HepG2 (cell line): Measurements from ENCODE around the gene TOR4A. TPM values are rescaled to one million over a fixed set of nuclear protein-coding genes. Genes with fewer than 3 reads are reported as not detected.

ENCODE experiments used
- HNF4G ChIP-seq, 2 experiments: sonication (generic) in 1 of 2; formaldehyde crosslinking in 1 of 2; IDR thresholded peaks; 2 replicates each; pipeline versions ENCODE4 v1.4.0 to v1.6.1; 2011 to 2020; ENCODE audit warnings: borderline replicate concordance in 2 of 2, low read depth in 2 of 2, mild to moderate bottlenecking in 2 of 2, low read length in 1 of 2, missing genetic modification reagents in 1 of 2, moderate library complexity in 1 of 2
- JUNB ChIP-seq: sonication (generic); formaldehyde crosslinking; IDR thresholded peaks from 2 replicates; pipeline ENCODE4 v1.8.0; 2022; ENCODE audit warnings: missing genetic modification reagents, mild to moderate bottlenecking, borderline replicate concordance
- NR3C1 ChIP-seq: sonication (generic); formaldehyde crosslinking; IDR thresholded peaks from 2 replicates; pipeline ENCODE4 v1.4.0; 2020; ENCODE audit warnings: missing genetic modification reagents
- SIN3B ChIP-seq: fragments of 150-350 bp; IDR thresholded peaks from 2 replicates; pipeline ENCODE4 v1.6.1; 2014; ENCODE audit warnings: low read length
- ZFP82 ChIP-seq: sonication (generic); formaldehyde crosslinking; IDR thresholded peaks from 2 replicates; pipeline ENCODE4 v1.5.1; 2020; ENCODE audit warnings: mild to moderate bottlenecking, missing genetic modification reagents, borderline replicate concordance
- ZFX ChIP-seq: sonication (generic); formaldehyde crosslinking; IDR thresholded peaks from 2 replicates; pipeline ENCODE4 v1.4.0; 2020; ENCODE audit warnings: mild to moderate bottlenecking, low read depth, missing genetic modification reagents, moderate library complexity
- ZNF326 ChIP-seq: sonication (generic); formaldehyde crosslinking; IDR thresholded peaks from 2 replicates; pipeline ENCODE4 v1.4.0; 2020; ENCODE audit warnings: missing genetic modification reagents, borderline replicate concordance
- ZNF782 ChIP-seq: sonication (generic); formaldehyde crosslinking; IDR thresholded peaks from 2 replicates; pipeline ENCODE4 v1.4.0; 2020; ENCODE audit warnings: missing genetic modification reagents, mild to moderate bottlenecking, borderline replicate concordance
- polyA plus RNA-seq, 8 experiments: library from polyadenylated mRNA; depleted of rRNA in 3 of 8; stranded (reverse) in 7 of 8; unstranded in 1 of 8; fragments of >200 nt; fragmentation: Illumina TruSeq in 4 of 8; extraction: Trizol in 4 of 8; gene quantifications; 2 replicates each; pipeline versions ENCODE4 v1.2.1 to v1.2.3, GENCODE V29; 2011 to 2016; ENCODE audit warnings: low read depth in 4 of 8, missing spikeins in 1 of 8, mixed read lengths in 1 of 8; ENCODE audit not compliant: insufficient read depth in 1 of 8
- total RNA-seq, 5 experiments: library from RNA; depleted of rRNA; stranded (reverse); fragments of >200 nt; fragmentation: Illumina TruSeq; extraction: Trizol; gene quantifications; 2 replicates each; pipeline ENCODE4 v1.2.3, GENCODE V29; 2016; ENCODE audit warnings: low read depth in 1 of 5
- TF ChIP-seq, protein P1 (sequence below): sonication (generic); formaldehyde crosslinking; IDR thresholded peaks from 2 replicates; pipeline ENCODE4 v1.8.1; 2023; ENCODE audit warnings: missing genetic modification reagents, mild to moderate bottlenecking, borderline replicate concordance
- TF ChIP-seq, protein P2 (sequence below), 2 experiments: fragments of 450-650 bp in 1 of 2; sonication (generic) in 1 of 2; formaldehyde crosslinking in 1 of 2; IDR thresholded peaks; 2 replicates each; pipeline versions ENCODE4 v1.6.1 to v1.8.0; 2016 to 2022; ENCODE audit warnings: antibody characterized with exemption in 1 of 2, mild to moderate bottlenecking in 1 of 2, missing genetic modification reagents in 1 of 2
- TF ChIP-seq, protein P3 (sequence below): sonication (generic); formaldehyde crosslinking; IDR thresholded peaks from 2 replicates; pipeline ENCODE4 v1.8.0; 2022; ENCODE audit warnings: missing genetic modification reagents, mild to moderate bottlenecking, moderate library complexity, borderline replicate concordance

TOR4A gene
- total and polyA plus RNA-seq, 2 of the 13 experiments (the other 11 are each of a cell fraction or from before 2014, with no cell fraction given): 11.1 to 14.2 TPM

DNA sequence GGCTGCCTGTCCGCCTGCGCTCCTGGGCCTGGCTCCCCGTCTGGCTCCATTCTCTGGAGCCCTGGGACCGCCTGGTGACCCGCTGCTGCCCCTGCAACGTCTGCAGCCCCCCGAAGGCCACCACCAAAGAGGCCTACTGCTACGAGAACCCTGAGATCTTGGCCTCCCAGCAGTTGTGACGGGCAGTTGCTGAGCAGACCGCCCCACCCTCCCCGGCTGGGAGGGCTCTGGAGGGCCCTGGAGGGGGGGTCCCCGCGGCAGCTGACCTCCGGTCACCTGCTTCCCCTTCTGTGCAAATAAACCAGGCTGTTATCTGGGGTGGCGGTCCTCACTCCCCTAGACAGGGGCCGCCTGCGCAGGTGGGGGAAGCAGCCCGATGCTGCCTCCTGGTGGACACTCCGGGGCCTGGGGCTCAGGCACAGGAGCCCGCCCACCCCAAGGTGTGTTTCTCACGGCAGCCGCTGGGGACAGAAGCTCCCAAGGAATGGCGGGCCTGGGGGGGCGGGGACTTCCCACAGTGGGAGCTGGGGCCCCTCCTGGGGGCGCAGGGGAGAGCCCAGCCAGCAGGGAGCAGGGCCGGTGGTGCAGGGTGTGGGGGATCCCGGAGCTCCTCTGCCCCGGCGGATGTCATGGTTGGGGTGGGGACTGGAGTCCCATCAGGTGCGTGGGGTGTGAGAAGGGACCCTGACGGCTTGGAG lies 41.1 kb upstream of the TOR4A start (continued):
- TF ChIP-seq ZFX (CRISPR knock-in tag) (peak; percentile 81), ZNF326 (CRISPR knock-in tag) (no peak), JUNB (CRISPR knock-in tag) (no peak), HNF4G (IDR thresholded peaks at IDR 0.05; ENCODE audit: borderline replicate concordance, low read depth, low read length) (peak; percentile 33; the same call in 1 of the 2 replicates), HNF4G (CRISPR knock-in tag; IDR thresholded peaks at IDR 0.05; ENCODE audit: borderline replicate concordance, low read depth) (0 out of 2 replicates have a peak, but pooled peaks have one; percentile 46), ZFP82 (CRISPR knock-in tag) (no peak; the same call in 1 of the 2 replicates), SIN3B (no peak), NR3C1 (CRISPR knock-in tag) (no peak), ZNF782 (no peak; the same call in 1 of the 2 replicates)
- TF ChIP-seq, protein P1, sequence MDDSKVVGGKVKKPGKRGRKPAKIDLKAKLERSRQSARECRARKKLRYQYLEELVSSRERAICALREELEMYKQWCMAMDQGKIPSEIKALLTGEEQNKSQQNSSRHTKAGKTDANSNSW (CRISPR knock-in tag): no peak
- TF ChIP-seq, protein P2, sequence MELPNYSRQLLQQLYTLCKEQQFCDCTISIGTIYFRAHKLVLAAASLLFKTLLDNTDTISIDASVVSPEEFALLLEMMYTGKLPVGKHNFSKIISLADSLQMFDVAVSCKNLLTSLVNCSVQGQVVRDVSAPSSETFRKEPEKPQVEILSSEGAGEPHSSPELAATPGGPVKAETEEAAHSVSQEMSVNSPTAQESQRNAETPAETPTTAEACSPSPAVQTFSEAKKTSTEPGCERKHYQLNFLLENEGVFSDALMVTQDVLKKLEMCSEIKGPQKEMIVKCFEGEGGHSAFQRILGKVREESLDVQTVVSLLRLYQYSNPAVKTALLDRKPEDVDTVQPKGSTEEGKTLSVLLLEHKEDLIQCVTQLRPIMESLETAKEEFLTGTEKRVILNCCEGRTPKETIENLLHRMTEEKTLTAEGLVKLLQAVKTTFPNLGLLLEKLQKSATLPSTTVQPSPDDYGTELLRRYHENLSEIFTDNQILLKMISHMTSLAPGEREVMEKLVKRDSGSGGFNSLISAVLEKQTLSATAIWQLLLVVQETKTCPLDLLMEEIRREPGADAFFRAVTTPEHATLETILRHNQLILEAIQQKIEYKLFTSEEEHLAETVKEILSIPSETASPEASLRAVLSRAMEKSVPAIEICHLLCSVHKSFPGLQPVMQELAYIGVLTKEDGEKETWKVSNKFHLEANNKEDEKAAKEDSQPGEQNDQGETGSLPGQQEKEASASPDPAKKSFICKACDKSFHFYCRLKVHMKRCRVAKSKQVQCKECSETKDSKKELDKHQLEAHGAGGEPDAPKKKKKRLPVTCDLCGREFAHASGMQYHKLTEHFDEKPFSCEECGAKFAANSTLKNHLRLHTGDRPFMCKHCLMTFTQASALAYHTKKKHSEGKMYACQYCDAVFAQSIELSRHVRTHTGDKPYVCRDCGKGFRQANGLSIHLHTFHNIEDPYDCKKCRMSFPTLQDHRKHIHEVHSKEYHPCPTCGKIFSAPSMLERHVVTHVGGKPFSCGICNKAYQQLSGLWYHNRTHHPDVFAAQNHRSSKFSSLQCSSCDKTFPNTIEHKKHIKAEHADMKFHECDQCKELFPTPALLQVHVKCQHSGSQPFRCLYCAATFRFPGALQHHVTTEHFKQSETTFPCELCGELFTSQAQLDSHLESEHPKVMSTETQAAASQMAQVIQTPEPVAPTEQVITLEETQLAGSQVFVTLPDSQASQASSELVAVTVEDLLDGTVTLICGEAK (IDR thresholded peaks at IDR 0.05): no peak
- TF ChIP-seq, protein P2 (CRISPR knock-in tag; IDR thresholded peaks at IDR 0.05): no peak; the same call in 1 of the 2 replicates
- TF ChIP-seq, protein P3, sequence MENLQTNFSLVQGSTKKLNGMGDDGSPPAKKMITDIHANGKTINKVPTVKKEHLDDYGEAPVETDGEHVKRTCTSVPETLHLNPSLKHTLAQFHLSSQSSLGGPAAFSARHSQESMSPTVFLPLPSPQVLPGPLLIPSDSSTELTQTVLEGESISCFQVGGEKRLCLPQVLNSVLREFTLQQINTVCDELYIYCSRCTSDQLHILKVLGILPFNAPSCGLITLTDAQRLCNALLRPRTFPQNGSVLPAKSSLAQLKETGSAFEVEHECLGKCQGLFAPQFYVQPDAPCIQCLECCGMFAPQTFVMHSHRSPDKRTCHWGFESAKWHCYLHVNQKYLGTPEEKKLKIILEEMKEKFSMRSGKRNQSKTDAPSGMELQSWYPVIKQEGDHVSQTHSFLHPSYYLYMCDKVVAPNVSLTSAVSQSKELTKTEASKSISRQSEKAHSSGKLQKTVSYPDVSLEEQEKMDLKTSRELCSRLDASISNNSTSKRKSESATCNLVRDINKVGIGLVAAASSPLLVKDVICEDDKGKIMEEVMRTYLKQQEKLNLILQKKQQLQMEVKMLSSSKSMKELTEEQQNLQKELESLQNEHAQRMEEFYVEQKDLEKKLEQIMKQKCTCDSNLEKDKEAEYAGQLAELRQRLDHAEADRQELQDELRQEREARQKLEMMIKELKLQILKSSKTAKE (CRISPR knock-in tag): peak; percentile 89
